Fibroblast of pulmonary artery (primary cell): Measurements from ENCODE around the gene UNC13A.

Source experiments
- DNase-seq: peaks from one replicate; pipeline ENCODE4 v3.0.0-alpha.2; 2010; ENCODE audit warnings: low read depth
- H3K4me3 ChIP-seq: replicated peaks from 2 replicates; pipeline ENCODE4 v1.5.1; 2011; ENCODE audit warnings: low read depth, mild to moderate bottlenecking, control low read depth, low read length, moderate library complexity
- TF ChIP-seq, protein P1 (sequence below): IDR thresholded peaks from 2 replicates; pipeline ENCODE4 v1.5.1; 2011; ENCODE audit warnings: mild to moderate bottlenecking, control low read depth, low read length, inconsistent platforms; ENCODE audit errors: missing control alignments

The UNC13A gene

DNA sequence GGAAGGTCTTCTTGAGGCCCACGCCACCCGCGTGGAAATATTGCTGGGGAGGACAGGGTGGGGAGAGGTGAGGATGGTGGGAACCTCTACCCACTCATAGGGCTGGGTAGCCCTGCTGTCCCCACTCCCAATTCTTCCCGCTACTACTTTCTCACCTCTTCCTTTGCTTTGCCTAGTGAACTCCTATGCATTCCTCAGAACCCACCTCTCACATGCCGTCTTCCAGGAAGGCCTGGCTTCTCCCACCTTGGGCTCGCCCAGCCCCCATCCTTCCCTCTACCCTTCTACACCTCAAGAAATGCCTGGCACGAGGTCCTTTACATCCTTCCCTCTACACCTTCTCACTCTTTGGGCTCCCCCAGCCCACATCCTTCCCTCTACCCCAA lies 70.4 kb downstream of the UNC13A start:
- no peak for DNase-seq
- no peak overlapping the region for H3K4me3 ChIP-seq
- TF ChIP-seq, protein P1, sequence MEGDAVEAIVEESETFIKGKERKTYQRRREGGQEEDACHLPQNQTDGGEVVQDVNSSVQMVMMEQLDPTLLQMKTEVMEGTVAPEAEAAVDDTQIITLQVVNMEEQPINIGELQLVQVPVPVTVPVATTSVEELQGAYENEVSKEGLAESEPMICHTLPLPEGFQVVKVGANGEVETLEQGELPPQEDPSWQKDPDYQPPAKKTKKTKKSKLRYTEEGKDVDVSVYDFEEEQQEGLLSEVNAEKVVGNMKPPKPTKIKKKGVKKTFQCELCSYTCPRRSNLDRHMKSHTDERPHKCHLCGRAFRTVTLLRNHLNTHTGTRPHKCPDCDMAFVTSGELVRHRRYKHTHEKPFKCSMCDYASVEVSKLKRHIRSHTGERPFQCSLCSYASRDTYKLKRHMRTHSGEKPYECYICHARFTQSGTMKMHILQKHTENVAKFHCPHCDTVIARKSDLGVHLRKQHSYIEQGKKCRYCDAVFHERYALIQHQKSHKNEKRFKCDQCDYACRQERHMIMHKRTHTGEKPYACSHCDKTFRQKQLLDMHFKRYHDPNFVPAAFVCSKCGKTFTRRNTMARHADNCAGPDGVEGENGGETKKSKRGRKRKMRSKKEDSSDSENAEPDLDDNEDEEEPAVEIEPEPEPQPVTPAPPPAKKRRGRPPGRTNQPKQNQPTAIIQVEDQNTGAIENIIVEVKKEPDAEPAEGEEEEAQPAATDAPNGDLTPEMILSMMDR: no peak

DNA sequence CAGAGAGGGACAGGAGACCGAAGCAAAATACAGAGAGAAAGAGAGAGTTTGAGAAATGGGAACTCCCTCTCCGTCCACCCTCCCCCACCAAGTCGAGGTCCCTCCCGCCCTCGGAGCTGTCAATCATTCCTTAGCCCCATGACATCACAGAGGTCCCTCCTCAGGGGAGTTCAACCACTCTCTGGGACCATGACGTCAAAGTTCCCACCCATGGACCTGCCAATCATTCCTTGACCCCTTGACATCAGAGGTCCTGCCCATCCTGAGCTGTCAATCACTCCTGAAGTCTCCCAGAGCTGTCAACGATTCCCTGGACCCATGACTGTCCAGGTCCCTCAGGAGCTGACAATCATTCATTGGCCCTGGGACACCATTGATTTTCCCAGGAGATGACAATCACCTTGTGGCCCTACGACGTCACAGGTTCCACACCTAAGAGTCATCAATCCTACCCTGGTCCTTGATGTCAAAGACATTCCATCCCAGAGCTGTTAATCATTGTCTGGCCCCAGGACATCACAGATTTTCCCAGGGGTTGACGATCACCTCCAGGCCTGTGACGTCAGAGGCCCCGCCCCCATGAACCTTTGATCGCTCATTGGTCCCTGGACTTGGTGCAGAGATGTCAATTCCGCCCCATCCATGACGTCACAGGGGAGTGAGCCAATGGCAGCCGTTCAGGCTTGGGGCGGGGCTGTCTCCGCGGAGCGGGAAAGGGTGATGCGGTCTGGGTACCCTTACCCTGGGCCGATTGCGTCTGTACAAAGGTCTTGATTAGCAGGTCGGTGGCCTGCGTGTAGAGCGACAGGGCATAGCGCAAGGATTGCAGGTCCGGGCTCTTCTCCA lies 71.0 kb downstream of the UNC13A start:
- DNase-seq: peak; percentile 10
- no peak overlapping the region for H3K4me3 ChIP-seq
- TF ChIP-seq, protein P1: no peak

DNA sequence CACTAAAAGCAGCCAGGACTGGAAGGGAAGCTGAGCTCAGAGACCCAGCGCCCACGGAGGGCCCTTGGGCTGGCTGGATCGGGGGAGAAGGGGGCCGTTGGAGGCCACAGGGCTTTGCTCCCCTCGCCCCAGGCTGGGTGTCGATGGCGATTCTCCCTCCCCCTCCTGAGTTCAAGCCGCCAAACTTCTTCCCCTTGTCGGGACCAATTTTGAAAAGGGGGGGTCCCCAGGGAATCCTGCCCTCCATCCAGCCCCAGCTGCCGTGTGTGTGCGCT lies 71.5 kb downstream of the UNC13A start:
- DNase-seq: no peak
- no peak overlapping the region for H3K4me3 ChIP-seq
- TF ChIP-seq, protein P1: no peak

DNA sequence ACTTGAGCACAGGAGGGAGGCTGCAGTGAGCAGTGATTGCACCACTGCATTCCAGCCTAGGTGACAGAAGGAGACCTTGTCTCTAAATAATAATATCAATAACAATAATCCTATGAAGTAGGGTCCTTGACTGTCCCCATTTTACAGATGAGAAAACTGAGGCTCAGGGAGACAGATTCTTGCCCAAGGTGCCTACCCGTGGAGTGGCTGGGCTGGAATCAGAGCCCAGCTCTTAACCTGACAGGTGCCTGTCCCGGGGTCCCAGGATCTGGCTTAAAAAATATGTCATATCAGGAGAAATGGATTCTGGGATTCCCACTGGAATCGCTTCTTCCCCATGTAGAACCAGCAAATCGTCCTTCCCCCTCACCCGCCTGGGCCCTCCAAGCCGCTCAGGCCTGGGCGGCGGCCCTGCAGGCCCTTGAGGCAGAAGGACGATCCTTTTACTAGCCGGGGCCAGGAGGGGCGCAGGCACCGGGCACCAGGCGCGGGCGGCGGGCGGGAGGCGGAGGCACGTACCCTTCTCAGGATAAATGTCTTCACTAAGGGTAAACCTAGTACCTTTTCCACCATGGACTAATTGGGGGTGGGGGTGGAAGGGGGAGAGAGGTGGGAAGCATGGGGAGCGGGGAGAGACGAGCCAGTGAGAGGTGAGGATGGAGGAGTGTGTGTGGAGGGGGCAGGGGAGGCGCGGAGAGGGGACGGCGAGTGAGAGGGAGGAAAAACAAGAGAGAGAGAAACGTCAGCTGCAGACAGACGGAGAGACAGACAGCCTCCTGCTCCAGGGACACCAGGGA lies 72.1 kb downstream of the UNC13A start:
- DNase-seq: no peak
- TF ChIP-seq, protein P1: no peak
- no peak overlapping the region for H3K4me3 ChIP-seq

DNA sequence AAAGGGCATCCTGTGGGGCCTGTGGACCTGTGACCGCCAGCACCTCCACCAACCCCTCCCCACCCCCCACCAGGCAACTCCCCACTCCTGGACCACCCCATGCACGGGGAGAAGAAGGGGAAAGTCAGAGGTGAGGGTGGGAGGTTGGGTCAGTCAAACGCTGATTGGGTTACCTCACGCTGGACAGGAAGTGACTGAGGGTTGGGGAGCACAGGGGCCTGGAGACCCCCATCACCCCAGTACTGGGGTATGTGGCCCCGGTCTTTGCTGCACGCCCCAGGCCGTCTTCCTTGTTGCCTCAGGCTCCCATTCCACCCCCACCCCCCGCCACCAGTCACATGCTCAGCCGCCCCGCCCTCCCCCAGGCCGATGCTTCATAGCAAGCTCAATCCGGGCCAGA lies 73.7 kb downstream of the UNC13A start:
- TF ChIP-seq, protein P1: no peak
- H3K4me3 ChIP-seq: no peak overlapping the region
- DNase-seq: no peak

DNA sequence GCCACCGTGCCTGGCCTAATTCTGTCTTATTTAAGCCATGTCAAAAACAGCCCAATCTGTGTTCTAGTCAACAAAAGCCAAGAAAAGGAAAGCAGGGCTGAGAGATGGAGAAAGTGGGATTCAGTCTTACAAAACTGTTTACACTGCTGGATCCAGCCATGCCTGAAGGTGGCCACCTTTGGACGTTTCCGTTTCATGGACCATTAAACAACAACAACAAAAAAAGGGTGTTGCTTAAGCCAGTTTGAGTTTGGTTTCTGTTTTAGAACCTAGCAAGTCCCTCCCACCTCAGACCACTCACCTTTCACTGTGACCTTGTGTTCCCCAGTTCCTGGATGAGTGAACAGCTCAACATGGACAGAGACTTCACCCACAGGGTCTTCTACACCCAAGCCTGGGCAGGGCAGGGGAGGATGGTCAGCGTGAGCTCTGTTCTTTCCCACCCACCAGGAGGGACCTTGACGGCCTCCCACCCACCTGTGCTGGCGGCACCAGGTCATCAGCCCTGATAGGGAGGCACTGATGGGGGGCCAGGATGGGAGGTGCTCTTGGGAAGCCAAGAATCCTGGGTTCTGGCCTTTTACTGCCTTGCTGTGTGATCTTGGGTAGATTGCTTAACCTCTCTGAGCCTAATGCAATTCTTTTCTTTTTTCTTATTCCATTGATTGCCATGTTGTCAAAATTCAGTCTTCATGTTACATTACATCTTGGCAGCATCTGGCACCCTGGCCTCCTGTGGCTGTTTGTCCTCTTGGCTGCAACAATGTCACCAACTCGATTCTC lies 76.5 kb downstream of the UNC13A start:
- DNase-seq: no peak
- TF ChIP-seq, protein P1: no peak
- H3K4me3 ChIP-seq: no peak overlapping the region
